Spleen (tissue), 7 donors: Measurements from ENCODE around the gene NLN.

Source experiments
- CTCF ChIP-seq, 11 experiments: fragments of 200-600 bp in 7 of 11; fragments of 450-650 bp in 4 of 11; sonication (generic) in 4 of 11; IDR thresholded peaks in 8 of 11; conservative IDR thresholded peaks in 3 of 11; 1 replicate in 7 of 11; 2 replicates in 4 of 11; pipeline versions ENCODE4 v1.4.0 to v1.8.0; 2016 to 2021; ENCODE audit warnings: antibody characterized with exemption in 11 of 11, inconsistent platforms in 4 of 11, mild to moderate bottlenecking in 1 of 11
- POLR2A ChIP-seq, 3 donors: fragments of 450-650 bp; IDR thresholded peaks; one replicate each; pipeline ENCODE4 v1.5.1; 2017; ENCODE audit warnings: antibody characterized with exemption in 3 of 3, mild to moderate bottlenecking in 1 of 3
- POLR2AphosphoS5 ChIP-seq, 3 donors: sonication (generic); formaldehyde crosslinking; IDR thresholded peaks; one replicate each; pipeline ENCODE4 v1.5.1; 2017; ENCODE audit warnings: antibody characterized with exemption in 3 of 3
- donor health status: DM: no; HTN: no; CAD: no; lungs with moderate emphysema.
- donor health status: DM: no; HTN: no; CAD: no.
- donor health status: DM: no; HTN: no; CAD: no.

- TF ChIP-seq POLR2A (IDR thresholded peaks at IDR 0.05) (no peak), POLR2AphosphoS5 (IDR thresholded peaks at IDR 0.05) (no peak), CTCF (IDR thresholded peaks at IDR 0.05 in 8 of 11, conservative IDR thresholded peaks at IDR 0.05 in 3 of 11) (no peak)
Measured at GRCh38 chr5:65776441-65777141, 54.6 kb downstream of the NLN start.
